Astrocyte of the spinal cord (primary cell): ENCODE results near the gene FES.

ENCODE experiments used
- DNase-seq: peaks from one replicate; pipeline ENCODE4 v3.0.0; 2011; ENCODE audit warnings: low read depth, low spot score
- H3K4me3 ChIP-seq: 2 replicates; pipeline ENCODE4 v1.5.1; 2011; ENCODE audit warnings: low read depth, mild to moderate bottlenecking, low read length, moderate library complexity
- CTCF ChIP-seq: IDR thresholded peaks from 2 replicates; pipeline ENCODE4 v1.5.1; 2012; ENCODE audit warnings: low read depth, mild to moderate bottlenecking, low read length, inconsistent platforms
- in situ Hi-C: cut with HindIII; loops from 2 replicates; pipeline ENCODE4 v1.10.0; 2017; ENCODE audit warnings: low sequenced_read_pairs

FES gene

DNA sequence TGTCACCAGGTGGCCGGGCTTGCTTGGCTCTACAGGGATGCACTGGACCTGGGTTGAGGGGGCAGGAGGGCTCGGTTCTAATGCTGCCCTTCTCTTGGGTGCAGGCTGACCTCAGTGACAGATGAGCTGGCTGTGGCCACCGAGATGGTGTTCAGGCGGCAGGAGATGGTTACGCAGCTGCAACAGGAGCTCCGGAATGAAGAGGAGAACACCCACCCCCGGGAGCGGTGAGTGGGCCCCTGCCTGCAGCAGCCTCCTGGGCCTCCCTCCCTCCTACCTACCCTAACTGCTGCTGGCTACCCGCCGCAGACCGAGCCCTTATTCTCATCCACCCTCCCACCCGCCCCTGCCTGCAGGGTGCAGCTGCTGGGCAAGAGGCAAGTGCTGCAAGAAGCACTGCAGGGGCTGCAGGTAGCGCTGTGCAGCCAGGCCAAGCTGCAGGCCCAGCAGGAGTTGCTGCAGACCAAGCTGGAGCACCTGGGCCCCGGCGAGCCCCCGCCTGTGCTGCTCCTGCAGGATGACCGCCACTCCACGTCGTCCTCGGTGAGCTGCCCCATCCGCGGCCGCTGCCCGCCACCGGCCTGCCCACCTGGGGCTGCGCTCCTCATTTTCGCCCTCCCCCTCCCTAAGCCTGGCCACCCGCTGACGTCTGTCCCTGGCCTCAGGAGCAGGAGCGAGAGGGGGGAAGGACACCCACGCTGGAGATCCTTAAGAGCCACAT, 5.6 kb downstream of the FES start:
- TF ChIP-seq CTCF, result no peak
- in situ Hi-C loops, result no loop called here
- DNase-seq, result no peak
- no peak overlapping the region for H3K4me3 ChIP-seq

DNA sequence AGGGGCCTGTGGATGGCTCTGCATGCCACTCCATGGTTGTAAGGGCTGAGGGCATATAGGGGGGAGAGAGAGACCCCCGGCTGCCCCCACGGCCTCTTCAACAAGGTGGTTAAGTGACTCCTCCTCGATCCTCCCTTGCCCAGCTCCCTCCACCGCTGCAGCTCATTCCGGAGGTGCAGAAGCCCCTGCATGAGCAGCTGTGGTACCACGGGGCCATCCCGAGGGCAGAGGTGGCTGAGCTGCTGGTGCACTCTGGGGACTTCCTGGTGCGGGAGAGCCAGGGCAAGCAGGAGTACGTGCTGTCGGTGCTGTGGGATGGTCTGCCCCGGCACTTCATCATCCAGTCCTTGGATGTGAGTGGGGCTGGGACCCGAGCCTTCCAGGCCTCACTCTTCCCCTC, 6.5 kb downstream of the FES start:
- in situ Hi-C loops, result no loop called here
- H3K4me3 ChIP-seq, result no peak overlapping the region
- DNase-seq, result no peak
- TF ChIP-seq CTCF, result no peak

GRCh38 chr15:90891346-90891949, 7.1 kb downstream of the FES start:
- no peak for TF ChIP-seq CTCF
- H3K4me3 ChIP-seq, result no peak overlapping the region
- no peak for DNase-seq
- in situ Hi-C loops, result no loop called here

- no peak for TF ChIP-seq CTCF
- DNase-seq, result no peak
- in situ Hi-C loops, result no loop called here
- no peak overlapping the region for H3K4me3 ChIP-seq
These were observed 7.7 kb downstream of the FES start for GRCh38 chr15:90892023-90892422.

- in situ Hi-C loops, result no loop called here
- TF ChIP-seq CTCF, result no peak
- DNase-seq, result no peak
- no peak overlapping the region for H3K4me3 ChIP-seq
These were observed 8.3 kb downstream of the FES start for GRCh38 chr15:90892498-90893174.

DNA sequence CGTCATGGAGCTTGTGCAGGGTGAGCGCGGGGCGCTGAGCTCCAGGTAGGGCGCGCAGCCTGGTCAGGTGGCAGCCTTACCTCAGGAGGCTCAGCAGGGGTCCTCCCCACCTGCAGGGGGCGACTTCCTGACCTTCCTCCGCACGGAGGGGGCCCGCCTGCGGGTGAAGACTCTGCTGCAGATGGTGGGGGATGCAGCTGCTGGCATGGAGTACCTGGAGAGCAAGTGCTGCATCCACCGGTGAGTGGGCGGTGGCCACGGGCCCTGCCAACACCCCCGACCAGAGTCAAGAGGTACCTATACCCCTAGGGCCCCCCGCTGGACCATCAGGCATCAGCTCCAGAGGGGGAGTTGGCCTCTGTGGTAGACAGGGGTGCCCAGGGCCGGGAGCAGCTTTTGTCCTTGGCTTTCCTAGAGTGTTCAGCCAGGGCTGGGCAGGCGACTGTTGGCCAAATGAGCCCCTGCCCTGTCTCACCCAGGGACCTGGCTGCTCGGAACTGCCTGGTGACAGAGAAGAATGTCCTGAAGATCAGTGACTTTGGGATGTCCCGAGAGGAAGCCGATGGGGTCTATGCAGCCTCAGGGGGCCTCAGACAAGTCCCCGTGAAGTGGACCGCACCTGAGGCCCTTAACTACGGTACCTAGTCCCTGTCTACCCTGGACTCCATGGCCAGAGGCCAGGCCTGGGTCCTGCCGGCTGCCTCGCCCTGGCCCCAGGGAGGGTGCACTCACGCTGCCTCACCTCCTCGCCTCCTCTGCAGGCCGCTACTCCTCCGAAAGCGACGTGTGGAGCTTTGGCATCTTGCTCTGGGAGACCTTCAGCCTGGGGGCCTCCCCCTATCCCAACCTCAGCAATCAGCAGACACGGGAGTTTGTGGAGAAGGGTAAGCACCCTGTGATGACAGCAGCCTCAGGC, 9.1 kb downstream of the FES start:
- TF ChIP-seq CTCF, result no peak
- no peak overlapping the region for H3K4me3 ChIP-seq
- DNase-seq, result no peak
- in situ Hi-C loops, result no loop called here
